Measurements from ENCODE around the gene NISCH.

The NISCH gene

DNA sequence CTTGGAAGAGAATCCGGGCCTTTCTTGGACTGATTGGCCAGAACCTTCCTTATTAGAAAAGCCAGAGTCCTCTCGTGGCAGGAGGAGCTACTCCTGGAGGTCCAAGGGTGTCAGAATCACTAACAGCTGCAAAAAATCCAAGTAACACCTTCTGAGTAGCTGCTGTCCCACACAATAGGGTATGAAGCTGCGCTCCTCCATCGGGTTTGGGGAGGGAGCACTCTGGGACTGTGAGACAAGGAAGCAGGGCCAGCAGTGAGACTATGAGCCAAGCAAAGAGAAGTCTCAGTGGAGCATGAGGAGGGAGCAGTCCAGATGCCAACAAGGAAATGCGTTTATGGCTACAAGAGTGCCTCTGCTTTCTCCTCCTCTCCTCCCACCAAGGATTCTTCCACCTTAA, 32.2 kb upstream of the NISCH start:
- Histone ChIP-seq H3K18ac (ENCODE audit: low read length) (no peak overlapping the region), H2BK5ac (ENCODE audit: low read depth, low read length, poor library complexity) (no peak overlapping the region), H3K79me2 (ENCODE audit: control insufficient read depth, insufficient read depth, low read length, poor library complexity) (no peaks in the 10 kb centered on the region), H2AFZ (ENCODE audit: insufficient read depth, low read length, poor library complexity) (no peak overlapping the region), H3K4ac (ENCODE audit: low read depth, low read length) (no peak overlapping the region), H2AK5ac (ENCODE audit: low read length) (no peak overlapping the region), H2BK120ac (ENCODE audit: insufficient read depth, low read length, poor library complexity) (no peak overlapping the region), H3K4me3 (ENCODE audit: low read depth, low read length) (no peak overlapping the region), H3K27ac (ENCODE audit: low read depth, low read length) (no peak overlapping the region), H4K91ac (ENCODE audit: low read depth, low read length) (no peak overlapping the region), H3K23ac (ENCODE audit: low read length) (no peak overlapping the region), H2BK12ac (ENCODE audit: low read length) (no peak overlapping the region), H4K12ac (ENCODE audit: low read depth, low read length) (no peak overlapping the region), H3K79me1 (ENCODE audit: low read length) (no peaks in the 10 kb centered on the region), H4K8ac (ENCODE audit: low read depth, low read length) (no peak overlapping the region), H3K14ac (ENCODE audit: low read length) (no peak overlapping the region), H3K4me1 (ENCODE audit: control insufficient read depth in 1 of 2, insufficient read depth in 2 of 2, low read length in 2 of 2) (no peaks in the 10 kb centered on the region), H3K4me2 (ENCODE audit: low read length) (no peak overlapping the region), H3K9ac (ENCODE audit: low read length) (no peak overlapping the region), H3K27me3 (ENCODE audit: insufficient read depth, low read length) (no peaks in the 10 kb centered on the region), H3K36me3 (ENCODE audit: control insufficient read depth in 1 of 2, insufficient read depth in 2 of 2, low read length in 2 of 2) (no peaks in the 10 kb centered on the region), H3K9me3 (ENCODE audit: insufficient read depth, low read depth, low read length) (no peaks in the 10 kb centered on the region)
- WGBS (ENCODE audit: extremely low coverage, insufficient coverage, insufficient read length) = no CpG with 5 or more reads among the region's 5 CpGs
- DNase-seq = no peak

- Histone ChIP-seq H2BK12ac (ENCODE audit: low read length) (no peak overlapping the region), H3K23ac (ENCODE audit: low read length) (no peak overlapping the region), H3K18ac (ENCODE audit: low read length) (no peak overlapping the region), H2AK5ac (ENCODE audit: low read length) (no peak overlapping the region), H3K27me3 (ENCODE audit: insufficient read depth, low read length) (no peaks in the 10 kb centered on the region), H3K4ac (ENCODE audit: low read depth, low read length) (no peak overlapping the region), H3K9ac (ENCODE audit: low read length) (no peak overlapping the region), H3K79me2 (ENCODE audit: control insufficient read depth, insufficient read depth, low read length, poor library complexity) (no peaks in the 10 kb centered on the region), H4K8ac (ENCODE audit: low read depth, low read length) (no peak overlapping the region), H3K36me3 (ENCODE audit: control insufficient read depth in 1 of 2, insufficient read depth in 2 of 2, low read length in 2 of 2) (no peaks in the 10 kb centered on the region), H3K4me3 (ENCODE audit: low read depth, low read length) (no peak overlapping the region), H3K4me1 (ENCODE audit: control insufficient read depth in 1 of 2, insufficient read depth in 2 of 2, low read length in 2 of 2) (peaks cover 0 to 2% of the 10 kb centered on the region in 2 experiments), H2BK5ac (ENCODE audit: low read depth, low read length, poor library complexity) (no peak overlapping the region), H4K12ac (ENCODE audit: low read depth, low read length) (no peak overlapping the region), H2AFZ (ENCODE audit: insufficient read depth, low read length, poor library complexity) (no peak overlapping the region), H4K91ac (ENCODE audit: low read depth, low read length) (no peak overlapping the region), H3K4me2 (ENCODE audit: low read length) (no peak overlapping the region), H3K27ac (ENCODE audit: low read depth, low read length) (no peak overlapping the region), H3K79me1 (ENCODE audit: low read length) (no peaks in the 10 kb centered on the region), H2BK120ac (ENCODE audit: insufficient read depth, low read length, poor library complexity) (no peak overlapping the region), H3K9me3 (ENCODE audit: insufficient read depth, low read depth, low read length) (no peaks in the 10 kb centered on the region), H3K14ac (ENCODE audit: low read length) (no peak overlapping the region)
- WGBS (ENCODE audit: extremely low coverage, insufficient coverage, insufficient read length) = no CpG with 5 or more reads among the region's 7 CpGs
- peak; percentile 33 to 75 for DNase-seq
Observed at GRCh38 chr3:52428151-52429005, 27.0 kb upstream of the NISCH start.

GRCh38 chr3:52429031-52429430, 26.4 kb upstream of the NISCH start:
- no peak overlapping the region for H3K23ac ChIP-seq (ENCODE audit: low read length)
- peaks cover 0 to 2% of the 10 kb centered on the region in 2 experiments for H3K4me1 ChIP-seq (ENCODE audit: control insufficient read depth in 1 of 2, insufficient read depth in 2 of 2, low read length in 2 of 2)
- no peak overlapping the region for H3K18ac ChIP-seq (ENCODE audit: low read length)
- no peak overlapping the region for H3K27ac ChIP-seq (ENCODE audit: low read depth, low read length)
- H2BK5ac ChIP-seq (ENCODE audit: low read depth, low read length, poor library complexity) = no peak overlapping the region
- no peaks in the 10 kb centered on the region for H3K79me2 ChIP-seq (ENCODE audit: control insufficient read depth, insufficient read depth, low read length, poor library complexity)
- H3K4ac ChIP-seq (ENCODE audit: low read depth, low read length) = no peak overlapping the region
- no peak overlapping the region for H3K4me3 ChIP-seq (ENCODE audit: low read depth, low read length)
- H3K79me1 ChIP-seq (ENCODE audit: low read length) = no peaks in the 10 kb centered on the region
- WGBS (ENCODE audit: extremely low coverage, insufficient coverage, insufficient read length) = no CpG with 5 or more reads among the region's 3 CpGs
- no peak for DNase-seq
- no peaks in the 10 kb centered on the region for H3K36me3 ChIP-seq (ENCODE audit: control insufficient read depth in 1 of 2, insufficient read depth in 2 of 2, low read length in 2 of 2)
- no peak overlapping the region for H4K12ac ChIP-seq (ENCODE audit: low read depth, low read length)
- no peak overlapping the region for H2AFZ ChIP-seq (ENCODE audit: insufficient read depth, low read length, poor library complexity)
- H3K27me3 ChIP-seq (ENCODE audit: insufficient read depth, low read length) = no peaks in the 10 kb centered on the region
- no peak overlapping the region for H2BK12ac ChIP-seq (ENCODE audit: low read length)
- no peak overlapping the region for H2AK5ac ChIP-seq (ENCODE audit: low read length)
- H3K4me2 ChIP-seq (ENCODE audit: low read length) = no peak overlapping the region
- no peak overlapping the region for H2BK120ac ChIP-seq (ENCODE audit: insufficient read depth, low read length, poor library complexity)
- H4K8ac ChIP-seq (ENCODE audit: low read depth, low read length) = no peak overlapping the region
- no peaks in the 10 kb centered on the region for H3K9me3 ChIP-seq (ENCODE audit: insufficient read depth, low read depth, low read length)
- no peak overlapping the region for H3K14ac ChIP-seq (ENCODE audit: low read length)
- H4K91ac ChIP-seq (ENCODE audit: low read depth, low read length) = no peak overlapping the region
- no peak overlapping the region for H3K9ac ChIP-seq (ENCODE audit: low read length)

- no peak overlapping the region for H3K14ac ChIP-seq (ENCODE audit: low read length)
- no peak overlapping the region for H4K91ac ChIP-seq (ENCODE audit: low read depth, low read length)
- no peak overlapping the region for H3K23ac ChIP-seq (ENCODE audit: low read length)
- H3K27me3 ChIP-seq (ENCODE audit: insufficient read depth, low read length) = no peaks in the 10 kb centered on the region
- H2AK5ac ChIP-seq (ENCODE audit: low read length) = no peak overlapping the region
- H2BK5ac ChIP-seq (ENCODE audit: low read depth, low read length, poor library complexity) = no peak overlapping the region
- H4K12ac ChIP-seq (ENCODE audit: low read depth, low read length) = no peak overlapping the region
- H3K4ac ChIP-seq (ENCODE audit: low read depth, low read length) = no peak overlapping the region
- H4K8ac ChIP-seq (ENCODE audit: low read depth, low read length) = no peak overlapping the region
- H3K4me1 ChIP-seq (ENCODE audit: control insufficient read depth in 1 of 2, insufficient read depth in 2 of 2, low read length in 2 of 2) = peaks cover 0 to 2% of the 10 kb centered on the region in 2 experiments
- H3K79me1 ChIP-seq (ENCODE audit: low read length) = no peaks in the 10 kb centered on the region
- no peak overlapping the region for H3K4me2 ChIP-seq (ENCODE audit: low read length)
- H3K9ac ChIP-seq (ENCODE audit: low read length) = no peak overlapping the region
- H2AFZ ChIP-seq (ENCODE audit: insufficient read depth, low read length, poor library complexity) = no peak overlapping the region
- DNase-seq = no peak
- no peak overlapping the region for H3K18ac ChIP-seq (ENCODE audit: low read length)
- no peaks in the 10 kb centered on the region for H3K36me3 ChIP-seq (ENCODE audit: control insufficient read depth in 1 of 2, insufficient read depth in 2 of 2, low read length in 2 of 2)
- peak overlapping the region; percentile 13 for H3K27ac ChIP-seq (ENCODE audit: low read depth, low read length)
- H2BK12ac ChIP-seq (ENCODE audit: low read length) = no peak overlapping the region
- no CpG with 5 or more reads among the region's 7 CpGs for WGBS (ENCODE audit: extremely low coverage, insufficient coverage, insufficient read length)
- H3K79me2 ChIP-seq (ENCODE audit: control insufficient read depth, insufficient read depth, low read length, poor library complexity) = no peaks in the 10 kb centered on the region
- H3K9me3 ChIP-seq (ENCODE audit: insufficient read depth, low read depth, low read length) = no peaks in the 10 kb centered on the region
- no peak overlapping the region for H3K4me3 ChIP-seq (ENCODE audit: low read depth, low read length)
- H2BK120ac ChIP-seq (ENCODE audit: insufficient read depth, low read length, poor library complexity) = no peak overlapping the region
Observed at GRCh38 chr3:52429779-52430415, 25.5 kb upstream of the NISCH start.
